ENCODE data around the gene ENG.
"Not testable (repeated sequence)": the region's sequence is repeated elsewhere in the genome, so short reads cannot be mapped to it uniquely, and the experiment has no call there.

The ENG gene

GRCh38 chr9:127846443-127847177, 7.8 kb downstream of the ENG start:
- DNase-seq (ENCODE audit: low read depth in 1 of 2, low spot score in 1 of 2), result no peak

- not testable (repeated sequence) for DNase-seq (ENCODE audit: low read depth in 1 of 2, low spot score in 1 of 2)
Measured at GRCh38 chr9:127845619-127846018, 8.8 kb downstream of the ENG start.

GRCh38 chr9:127844821-127845359, 9.6 kb downstream of the ENG start:
- no peak for DNase-seq (ENCODE audit: low read depth in 1 of 2, low spot score in 1 of 2)

- DNase-seq (ENCODE audit: low read depth in 1 of 2, low spot score in 1 of 2), result no peak
Measured at GRCh38 chr9:127841087-127841835, 13.2 kb downstream of the ENG start.

GRCh38 chr9:127838375-127839078, 15.9 kb downstream of the ENG start:
- DNase-seq (ENCODE audit: low read depth in 1 of 2, low spot score in 1 of 2), result no peak

- DNase-seq (ENCODE audit: low read depth in 1 of 2, low spot score in 1 of 2), result no peak
Measured at GRCh38 chr9:127837346-127837745, 17.1 kb downstream of the ENG start.

- not testable (repeated sequence) for DNase-seq (ENCODE audit: low read depth in 1 of 2, low spot score in 1 of 2)
Measured at GRCh38 chr9:127836561-127836960, 17.9 kb downstream of the ENG start.

GRCh38 chr9:127835991-127836516, 18.4 kb downstream of the ENG start:
- DNase-seq (ENCODE audit: low read depth in 1 of 2, low spot score in 1 of 2), result no peak

GRCh38 chr9:127833555-127833954, 20.9 kb downstream of the ENG start:
- DNase-seq (ENCODE audit: low read depth in 1 of 2, low spot score in 1 of 2), result no peak

- DNase-seq (ENCODE audit: low read depth in 1 of 2, low spot score in 1 of 2), result no peak
Measured at GRCh38 chr9:127832248-127832647, 22.2 kb downstream of the ENG start.

GRCh38 chr9:127829205-127829906, 25.1 kb downstream of the ENG start:
- DNase-seq (ENCODE audit: low read depth in 1 of 2, low spot score in 1 of 2), result no peak

- DNase-seq (ENCODE audit: low read depth in 1 of 2, low spot score in 1 of 2), result no peak
Measured at GRCh38 chr9:127828262-127829031, 26.0 kb downstream of the ENG start.

GRCh38 chr9:127826253-127826913, 28.1 kb downstream of the ENG start:
- no peak for DNase-seq (ENCODE audit: low read depth in 1 of 2, low spot score in 1 of 2)

GRCh38 chr9:127825319-127826051, 29.0 kb downstream of the ENG start:
- no peak for DNase-seq (ENCODE audit: low read depth in 1 of 2, low spot score in 1 of 2)

GRCh38 chr9:127822108-127822507, 32.4 kb downstream of the ENG start:
- DNase-seq (ENCODE audit: low read depth in 1 of 2, low spot score in 1 of 2), result no peak

- DNase-seq (ENCODE audit: low read depth in 1 of 2, low spot score in 1 of 2), result no peak
Measured at GRCh38 chr9:127818574-127818973, 35.9 kb downstream of the ENG start.

GRCh38 chr9:127817881-127818434, 36.5 kb downstream of the ENG start:
- DNase-seq (ENCODE audit: low read depth in 1 of 2, low spot score in 1 of 2), result no peak

- no peak for DNase-seq (ENCODE audit: low read depth in 1 of 2, low spot score in 1 of 2)
Measured at GRCh38 chr9:127816728-127817127, 37.7 kb downstream of the ENG start.

- DNase-seq (ENCODE audit: low read depth in 1 of 2, low spot score in 1 of 2), result no peak
Measured at GRCh38 chr9:127816362-127816725, 38.1 kb downstream of the ENG start.
